Neural crest cell (in vitro differentiated cells): ENCODE data around the gene C4orf36. TPM values are rescaled to one million over a fixed set of nuclear protein-coding genes. Genes with fewer than 3 reads are reported as not detected.

Experiments used
- DNase-seq: peaks from one replicate; pipeline ENCODE4 v3.0.0; 2021; ENCODE audit warnings: low read depth, mixed read lengths, low spot score
- H3K27ac Mint-ChIP-seq: one replicate; pipeline ENCODE4 v1.8.0; 2021; ENCODE audit warnings: mild to moderate bottlenecking, mixed read lengths; ENCODE audit not compliant: unreplicated experiment
- H3K27me3 Mint-ChIP-seq: 2 replicates; pipeline ENCODE4 v1.8.0; 2021; ENCODE audit warnings: low read depth, mild to moderate bottlenecking, mixed read lengths
- H3K36me3 Mint-ChIP-seq: 2 replicates; pipeline ENCODE4 v1.8.0; 2021; ENCODE audit warnings: low read depth, mild to moderate bottlenecking, mixed read lengths
- H3K4me1 Mint-ChIP-seq: 2 replicates; pipeline ENCODE4 v1.8.0; 2021; ENCODE audit warnings: mixed read lengths
- H3K4me3 Mint-ChIP-seq: one replicate; pipeline ENCODE4 v1.8.0; 2021; ENCODE audit warnings: mild to moderate bottlenecking, mixed read lengths
- H3K9me3 Mint-ChIP-seq: 2 replicates; pipeline ENCODE4 v1.8.0; 2021; ENCODE audit warnings: mixed read lengths
- total RNA-seq: library from RNA; stranded (reverse); gene quantifications from 2 replicates; pipeline ENCODE4 v1.2.1, GENCODE V29; 2021
- TF ChIP-seq, protein P1 (sequence below): fragments of 200-600 bp; sonication (generic); conservative IDR thresholded peaks from 2 replicates; pipeline ENCODE4 v1.5.0; 2021; ENCODE audit warnings: antibody characterized with exemption, mild to moderate bottlenecking

C4orf36 gene
- total RNA-seq, 1 donor from 2014 or later, result 3.2 TPM

DNA sequence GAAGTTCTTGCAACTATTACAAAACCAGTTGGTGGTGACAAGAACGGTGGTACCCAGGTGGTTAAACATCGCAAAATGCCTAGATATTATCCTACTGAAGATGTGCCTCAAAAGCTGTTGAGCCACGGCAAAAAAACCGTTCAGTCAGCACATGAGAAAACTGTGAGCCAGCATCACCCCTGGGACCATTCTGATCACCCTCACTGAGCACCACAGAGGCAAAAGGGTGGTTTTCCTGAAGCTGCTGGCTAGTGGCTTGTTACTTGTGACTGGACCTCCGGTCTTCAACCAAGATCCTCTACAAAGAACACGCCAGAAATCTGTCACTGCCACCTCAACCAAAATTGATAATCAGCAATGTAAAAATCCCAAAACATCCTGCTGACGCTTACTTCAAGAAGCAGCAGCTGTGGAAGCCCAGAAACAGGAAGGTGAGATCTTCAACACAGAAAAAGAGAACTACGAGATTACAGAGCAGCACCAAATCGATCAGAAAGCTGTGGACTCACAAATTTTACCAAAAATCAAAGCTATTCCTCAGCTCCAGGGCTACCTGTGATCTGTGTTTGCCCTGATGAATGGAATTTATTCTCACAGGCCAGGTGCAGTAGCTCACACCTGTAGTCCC is 21.7 kb downstream of the C4orf36 start:
- Mint-ChIP-seq H3K27me3 (no peaks in the 10 kb centered on the region), H3K4me3 (no peak overlapping the region), H3K36me3 (no peaks in the 10 kb centered on the region), H3K4me1 (no peaks in the 10 kb centered on the region), H3K27ac (no peak overlapping the region), H3K9me3 (no peaks in the 10 kb centered on the region)
- DNase-seq, result no peak
- TF ChIP-seq, protein P1, sequence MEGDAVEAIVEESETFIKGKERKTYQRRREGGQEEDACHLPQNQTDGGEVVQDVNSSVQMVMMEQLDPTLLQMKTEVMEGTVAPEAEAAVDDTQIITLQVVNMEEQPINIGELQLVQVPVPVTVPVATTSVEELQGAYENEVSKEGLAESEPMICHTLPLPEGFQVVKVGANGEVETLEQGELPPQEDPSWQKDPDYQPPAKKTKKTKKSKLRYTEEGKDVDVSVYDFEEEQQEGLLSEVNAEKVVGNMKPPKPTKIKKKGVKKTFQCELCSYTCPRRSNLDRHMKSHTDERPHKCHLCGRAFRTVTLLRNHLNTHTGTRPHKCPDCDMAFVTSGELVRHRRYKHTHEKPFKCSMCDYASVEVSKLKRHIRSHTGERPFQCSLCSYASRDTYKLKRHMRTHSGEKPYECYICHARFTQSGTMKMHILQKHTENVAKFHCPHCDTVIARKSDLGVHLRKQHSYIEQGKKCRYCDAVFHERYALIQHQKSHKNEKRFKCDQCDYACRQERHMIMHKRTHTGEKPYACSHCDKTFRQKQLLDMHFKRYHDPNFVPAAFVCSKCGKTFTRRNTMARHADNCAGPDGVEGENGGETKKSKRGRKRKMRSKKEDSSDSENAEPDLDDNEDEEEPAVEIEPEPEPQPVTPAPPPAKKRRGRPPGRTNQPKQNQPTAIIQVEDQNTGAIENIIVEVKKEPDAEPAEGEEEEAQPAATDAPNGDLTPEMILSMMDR, result no peak

DNA sequence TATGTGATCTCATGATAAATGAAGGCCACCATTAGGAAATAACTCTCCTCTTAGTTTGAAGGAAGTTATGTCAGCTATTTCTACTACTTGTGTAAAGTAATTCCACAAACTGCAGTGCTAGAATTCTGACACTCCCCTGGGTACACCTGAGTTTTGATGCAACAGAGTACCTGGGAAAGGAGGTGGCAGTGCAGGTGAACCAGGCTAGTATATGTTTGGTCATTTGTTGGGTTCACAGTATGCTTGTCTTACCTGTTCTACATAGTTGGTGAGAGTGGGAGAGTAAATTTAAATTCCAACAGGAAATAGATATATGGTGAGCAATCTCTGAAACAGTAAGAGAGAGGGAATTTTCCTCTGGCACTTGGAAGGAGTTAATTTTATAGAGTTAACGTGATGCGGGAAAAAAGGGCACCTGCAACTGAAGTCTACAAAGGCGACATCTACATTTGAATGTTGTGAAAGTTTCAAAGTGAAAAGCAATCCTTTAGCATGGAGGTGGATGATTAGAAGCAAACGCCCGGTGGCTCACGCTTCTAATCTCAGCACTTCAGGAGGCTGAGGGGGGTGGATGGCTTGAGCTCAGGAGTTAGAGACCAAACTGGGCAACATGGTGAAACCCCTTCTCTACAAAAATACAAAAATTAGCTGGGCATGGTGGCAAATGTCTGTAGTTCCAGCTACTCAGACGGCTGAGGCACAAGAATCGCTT is 34.7 kb downstream of the C4orf36 start:
- H3K27me3 Mint-ChIP-seq, result no peaks in the 10 kb centered on the region
- no peak for DNase-seq
- no peaks in the 10 kb centered on the region for H3K4me1 Mint-ChIP-seq
- no peak overlapping the region for H3K4me3 Mint-ChIP-seq
- TF ChIP-seq, protein P1, result no peak
- H3K36me3 Mint-ChIP-seq, result no peaks in the 10 kb centered on the region
- no peak overlapping the region for H3K27ac Mint-ChIP-seq
- H3K9me3 Mint-ChIP-seq, result no peaks in the 10 kb centered on the region

DNA sequence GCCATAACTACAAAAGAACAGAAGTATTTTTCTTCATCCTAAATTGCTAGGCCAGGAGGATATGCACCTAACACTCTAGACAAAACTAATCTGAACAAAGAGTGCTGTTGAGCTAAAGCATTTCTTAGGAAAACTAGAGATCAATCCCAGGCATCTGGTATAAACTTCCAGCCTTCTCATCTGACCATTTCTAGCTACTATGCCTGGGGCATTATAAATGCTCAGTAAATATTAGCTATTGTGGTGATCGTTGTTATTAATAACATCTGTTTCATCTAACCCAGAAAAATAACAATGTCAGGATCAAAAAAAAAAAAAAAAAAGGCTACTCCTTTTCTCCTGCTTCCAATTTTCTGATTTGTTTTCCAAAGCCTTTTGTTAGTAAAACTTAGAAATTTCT is 35.3 kb downstream of the C4orf36 start:
- TF ChIP-seq, protein P1, result no peak
- no peak overlapping the region for H3K4me3 Mint-ChIP-seq
- H3K4me1 Mint-ChIP-seq, result no peaks in the 10 kb centered on the region
- no peaks in the 10 kb centered on the region for H3K9me3 Mint-ChIP-seq
- no peaks in the 10 kb centered on the region for H3K36me3 Mint-ChIP-seq
- DNase-seq, result no peak
- no peak overlapping the region for H3K27ac Mint-ChIP-seq
- no peaks in the 10 kb centered on the region for H3K27me3 Mint-ChIP-seq

DNA sequence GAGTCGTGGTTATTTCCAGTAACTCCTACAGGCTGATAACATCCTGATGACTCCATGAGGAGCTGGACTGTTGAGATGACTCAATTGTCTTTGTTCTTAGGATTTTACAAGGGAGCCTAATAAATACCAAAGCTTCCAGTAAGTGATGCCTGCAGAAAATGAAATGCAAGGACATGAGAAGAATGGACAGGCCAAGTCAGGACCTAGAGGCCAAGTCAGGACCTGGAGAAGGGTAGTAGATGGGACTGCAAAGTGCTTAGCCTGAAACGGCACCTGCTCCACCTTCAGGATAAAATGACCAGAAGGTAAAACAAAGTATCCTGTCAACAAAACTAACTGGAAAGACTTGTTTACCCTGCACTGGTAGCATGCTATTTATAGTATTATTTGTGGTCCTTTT is 36.6 kb downstream of the C4orf36 start:
- Mint-ChIP-seq H3K27ac (no peak overlapping the region), H3K4me1 (no peaks in the 10 kb centered on the region), H3K9me3 (no peaks in the 10 kb centered on the region), H3K36me3 (no peaks in the 10 kb centered on the region), H3K4me3 (no peak overlapping the region), H3K27me3 (no peaks in the 10 kb centered on the region)
- TF ChIP-seq, protein P1, result no peak
- DNase-seq, result no peak

DNA sequence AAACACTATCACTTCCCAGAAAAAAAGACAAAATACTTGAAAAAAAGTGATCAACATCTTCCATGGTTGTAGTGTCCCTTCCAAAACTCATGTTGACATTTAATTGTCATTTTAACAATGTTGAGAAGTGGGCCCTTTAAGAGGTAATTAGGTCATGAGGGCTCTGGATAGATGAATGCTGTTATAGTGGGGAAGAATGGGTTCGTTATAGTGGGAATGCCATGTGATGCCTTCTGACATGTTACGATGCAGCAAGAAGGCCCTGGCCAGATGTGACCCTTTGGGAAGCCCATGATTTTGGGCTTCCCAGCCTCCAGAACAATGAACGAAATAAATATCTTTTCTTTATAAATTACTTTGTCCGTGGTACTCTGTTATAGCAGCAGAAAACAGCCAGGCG is 39.0 kb downstream of the C4orf36 start:
- H3K4me3 Mint-ChIP-seq, result no peak overlapping the region
- TF ChIP-seq, protein P1, result no peak
- no peaks in the 10 kb centered on the region for H3K9me3 Mint-ChIP-seq
- H3K27me3 Mint-ChIP-seq, result no peaks in the 10 kb centered on the region
- no peaks in the 10 kb centered on the region for H3K4me1 Mint-ChIP-seq
- no peak for DNase-seq
- H3K27ac Mint-ChIP-seq, result no peak overlapping the region
- no peaks in the 10 kb centered on the region for H3K36me3 Mint-ChIP-seq
